Loucy (cell line): ENCODE data around the gene HDDC2.

ENCODE experiments used
- H2AFZ ChIP-seq: fragments of 200-600 bp; sonication (generic); 2 replicates; pipeline ENCODE4 v1.6.0; 2016; ENCODE audit warnings: antibody characterized with exemption, mild to moderate bottlenecking, low read length, moderate library complexity
- H3F3A ChIP-seq: fragments of 200-600 bp; 2 replicates; pipeline ENCODE4 v1.6.0; 2016; ENCODE audit warnings: antibody characterized with exemption, low read depth, mild to moderate bottlenecking
- H3K27me3 ChIP-seq: fragments of 200-600 bp; sonication (generic); 2 replicates; pipeline ENCODE4 v1.6.1; 2014; ENCODE audit warnings: low read length, mild to moderate bottlenecking; ENCODE audit not compliant: insufficient read depth, poor library complexity, severe bottlenecking
- H3K36me3 ChIP-seq: fragments of 200-600 bp; sonication (generic); 2 replicates; pipeline ENCODE4 v1.6.1; 2016; ENCODE audit warnings: low read length; ENCODE audit not compliant: insufficient read depth
- H3K4me1 ChIP-seq: fragments of 200-600 bp; sonication (generic); 2 replicates; pipeline ENCODE4 v1.5.1; 2014; ENCODE audit warnings: low read length, mild to moderate bottlenecking; ENCODE audit not compliant: insufficient read depth, poor library complexity, severe bottlenecking
- H3K4me2 ChIP-seq: fragments of 200-600 bp; sonication (generic); 2 replicates; pipeline ENCODE4 v1.6.0; 2014; ENCODE audit warnings: antibody characterized with exemption, low read length, low read depth, mild to moderate bottlenecking; ENCODE audit not compliant: poor library complexity, severe bottlenecking
- H3K4me3 ChIP-seq: fragments of 200-600 bp; sonication (generic); 2 replicates; pipeline ENCODE4 v1.5.1; 2014; ENCODE audit warnings: low read length, mild to moderate bottlenecking, mixed read lengths; ENCODE audit not compliant: poor library complexity, severe bottlenecking
- H3K79me2 ChIP-seq: fragments of 200-600 bp; sonication (generic); 2 replicates; pipeline ENCODE4 v1.6.1; 2014; ENCODE audit warnings: low read length; ENCODE audit not compliant: insufficient read depth
- H3K9ac ChIP-seq: fragments of 200-600 bp; sonication (generic); 2 replicates; pipeline ENCODE4 v1.6.0; 2014; ENCODE audit warnings: mild to moderate bottlenecking, low read depth, low read length, moderate library complexity; ENCODE audit not compliant: poor library complexity, severe bottlenecking
- H3K9me2 ChIP-seq: fragments of 200-600 bp; sonication (generic); replicated peaks from 2 replicates; pipeline ENCODE4 v1.6.1; 2016; ENCODE audit warnings: low read depth, low read length, mixed read lengths
- H3K9me3 ChIP-seq: fragments of 200-600 bp; sonication (generic); 2 replicates; pipeline ENCODE4 v1.6.1; 2014; ENCODE audit warnings: mild to moderate bottlenecking, antibody characterized with exemption, low read length, low read depth; ENCODE audit not compliant: insufficient read depth
- H4K20me1 ChIP-seq: fragments of 200-600 bp; sonication (generic); 2 replicates; pipeline ENCODE4 v1.6.0; 2014; ENCODE audit warnings: antibody characterized with exemption, low read length, mild to moderate bottlenecking; ENCODE audit not compliant: insufficient read depth, poor library complexity, severe bottlenecking
- EZH2phosphoT487 ChIP-seq: fragments of 200-600 bp; IDR thresholded peaks from 2 replicates; pipeline ENCODE4 v1.6.1; 2018; ENCODE audit warnings: antibody characterized with exemption, mild to moderate bottlenecking, moderate library complexity, borderline replicate concordance
- TF ChIP-seq, protein P1 (sequence below): fragments of 200-600 bp; sonication (generic); conservative IDR thresholded peaks from 2 replicates; pipeline ENCODE4 v1.5.1; 2014; ENCODE audit warnings: mild to moderate bottlenecking, antibody characterized with exemption, low read length

The HDDC2 gene

DNA sequence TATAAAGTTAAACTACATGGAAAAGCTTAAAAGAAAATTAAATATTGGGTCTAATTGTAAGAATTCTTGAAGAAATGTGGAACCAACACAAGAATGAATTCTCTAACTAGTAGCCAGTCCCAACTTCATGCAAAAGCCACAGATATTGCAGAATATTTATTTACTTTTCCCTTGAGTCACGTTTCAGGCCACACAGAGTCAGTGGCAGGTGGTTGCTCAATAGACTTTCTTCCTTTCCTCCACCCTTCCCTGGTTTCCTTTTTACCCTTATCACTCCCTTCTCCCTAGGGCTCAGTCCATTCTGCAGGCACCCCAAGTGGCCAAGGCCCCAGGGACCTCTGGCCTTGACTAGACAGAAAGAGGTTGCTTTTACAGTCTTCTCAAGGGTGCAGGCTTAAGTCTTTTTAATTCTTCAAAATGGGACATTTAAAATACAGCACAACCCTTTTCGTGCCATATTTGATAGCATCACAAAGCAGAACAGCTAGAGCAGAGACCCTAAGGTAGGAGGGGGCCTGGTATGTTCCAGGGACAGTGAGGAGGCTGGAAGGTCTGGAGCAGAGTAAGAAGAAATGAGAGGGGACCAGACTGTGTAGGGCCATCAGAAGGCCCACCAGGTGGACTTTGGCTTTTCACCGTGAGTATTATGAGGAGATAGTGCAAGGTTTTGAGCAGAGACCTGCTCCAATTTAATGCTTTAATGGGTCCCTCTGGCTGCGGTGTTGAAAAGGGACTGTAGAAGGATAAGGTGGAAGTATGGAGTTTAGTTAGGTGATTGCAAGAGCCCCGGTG lies 65.0 kb downstream of the HDDC2 start:
- peaks cover 4% of the 10 kb centered on the region; the same call in 1 of the 2 replicates for H3K9me3 ChIP-seq
- H4K20me1 ChIP-seq, result no peaks in the 10 kb centered on the region
- H3K27me3 ChIP-seq, result no peaks in the 10 kb centered on the region
- H2AFZ ChIP-seq, result no peak overlapping the region
- H3K36me3 ChIP-seq, result no peaks in the 10 kb centered on the region
- no peaks in the 10 kb centered on the region for H3K9me2 ChIP-seq
- no peak overlapping the region for H3K4me2 ChIP-seq
- H3K4me3 ChIP-seq, result no peak overlapping the region
- no peaks in the 10 kb centered on the region for H3K4me1 ChIP-seq
- H3K79me2 ChIP-seq, result no peaks in the 10 kb centered on the region
- no peak for TF ChIP-seq EZH2phosphoT487
- TF ChIP-seq, protein P1, sequence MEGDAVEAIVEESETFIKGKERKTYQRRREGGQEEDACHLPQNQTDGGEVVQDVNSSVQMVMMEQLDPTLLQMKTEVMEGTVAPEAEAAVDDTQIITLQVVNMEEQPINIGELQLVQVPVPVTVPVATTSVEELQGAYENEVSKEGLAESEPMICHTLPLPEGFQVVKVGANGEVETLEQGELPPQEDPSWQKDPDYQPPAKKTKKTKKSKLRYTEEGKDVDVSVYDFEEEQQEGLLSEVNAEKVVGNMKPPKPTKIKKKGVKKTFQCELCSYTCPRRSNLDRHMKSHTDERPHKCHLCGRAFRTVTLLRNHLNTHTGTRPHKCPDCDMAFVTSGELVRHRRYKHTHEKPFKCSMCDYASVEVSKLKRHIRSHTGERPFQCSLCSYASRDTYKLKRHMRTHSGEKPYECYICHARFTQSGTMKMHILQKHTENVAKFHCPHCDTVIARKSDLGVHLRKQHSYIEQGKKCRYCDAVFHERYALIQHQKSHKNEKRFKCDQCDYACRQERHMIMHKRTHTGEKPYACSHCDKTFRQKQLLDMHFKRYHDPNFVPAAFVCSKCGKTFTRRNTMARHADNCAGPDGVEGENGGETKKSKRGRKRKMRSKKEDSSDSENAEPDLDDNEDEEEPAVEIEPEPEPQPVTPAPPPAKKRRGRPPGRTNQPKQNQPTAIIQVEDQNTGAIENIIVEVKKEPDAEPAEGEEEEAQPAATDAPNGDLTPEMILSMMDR, result no peak
- no peak overlapping the region for H3K9ac ChIP-seq
- H3F3A ChIP-seq, result no peaks in the 10 kb centered on the region

DNA sequence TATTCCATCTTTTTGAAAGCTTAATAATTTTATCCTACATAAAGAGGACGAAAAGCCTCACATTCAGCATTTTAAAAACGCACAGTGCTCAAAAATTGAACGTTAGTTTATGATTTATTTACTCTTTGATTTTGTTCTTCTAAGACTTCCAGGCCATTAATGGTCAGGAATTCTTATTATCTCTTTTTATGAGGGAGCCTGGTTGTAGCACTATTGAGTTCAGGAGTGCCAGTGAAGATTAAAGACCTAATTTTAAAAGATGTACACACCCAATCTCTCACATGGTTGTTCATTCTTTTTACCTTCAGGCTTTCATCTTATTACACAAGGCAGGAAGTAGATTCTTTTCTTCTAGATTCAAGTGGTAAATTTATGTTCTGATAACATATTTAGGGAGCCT lies 68.6 kb downstream of the HDDC2 start:
- H3K79me2 ChIP-seq, result no peaks in the 10 kb centered on the region
- H3K27me3 ChIP-seq, result no peaks in the 10 kb centered on the region
- H3K9me3 ChIP-seq, result no peaks in the 10 kb centered on the region
- no peaks in the 10 kb centered on the region for H3K36me3 ChIP-seq
- no peaks in the 10 kb centered on the region for H3F3A ChIP-seq
- H3K4me1 ChIP-seq, result no peaks in the 10 kb centered on the region
- no peak overlapping the region for H2AFZ ChIP-seq
- no peaks in the 10 kb centered on the region for H4K20me1 ChIP-seq
- no peaks in the 10 kb centered on the region for H3K9me2 ChIP-seq
- no peak overlapping the region for H3K4me3 ChIP-seq
- H3K9ac ChIP-seq, result no peak overlapping the region
- no peak for TF ChIP-seq EZH2phosphoT487
- TF ChIP-seq, protein P1, result no peak
- H3K4me2 ChIP-seq, result no peak overlapping the region

DNA sequence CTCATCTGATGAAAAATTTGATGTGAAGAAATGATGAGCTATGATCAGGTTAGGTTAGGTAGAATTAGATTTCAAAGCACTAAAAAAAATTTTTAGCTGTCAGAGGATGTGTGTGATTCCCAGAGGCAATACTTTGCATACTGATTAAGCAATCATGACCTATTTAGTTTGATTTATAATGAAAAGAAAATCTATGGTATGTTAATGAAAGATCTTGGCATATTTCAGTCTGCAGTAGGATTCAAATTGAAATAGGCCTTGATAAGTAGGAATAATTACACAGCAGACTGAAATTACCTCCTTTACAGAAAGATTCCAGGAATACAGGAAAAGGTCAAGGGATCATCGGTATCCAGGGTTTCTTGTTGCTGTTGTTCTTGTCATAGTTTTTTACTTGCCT lies 69.3 kb downstream of the HDDC2 start:
- Histone ChIP-seq H3F3A (no peaks in the 10 kb centered on the region), H3K36me3 (no peaks in the 10 kb centered on the region), H4K20me1 (no peaks in the 10 kb centered on the region), H3K9ac (no peak overlapping the region), H3K9me2 (no peaks in the 10 kb centered on the region), H3K9me3 (no peaks in the 10 kb centered on the region), H3K4me3 (no peak overlapping the region), H3K27me3 (no peaks in the 10 kb centered on the region), H3K4me1 (no peaks in the 10 kb centered on the region), H3K4me2 (no peak overlapping the region), H3K79me2 (no peaks in the 10 kb centered on the region), H2AFZ (no peak overlapping the region)
- TF ChIP-seq EZH2phosphoT487, result no peak
- TF ChIP-seq, protein P1, result no peak
